Measurements from ENCODE around the gene ARMC9. TPM values are rescaled to one million over a fixed set of nuclear protein-coding genes. Genes with fewer than 3 reads are reported as not detected.

ARMC9 gene
- total RNA-seq, 1 experiment from 2014 or later, result 42.7 TPM

- POLR2A ChIA-PET, result no interaction called here
- Histone ChIP-seq H3K36me3 (ENCODE audit: control insufficient read depth, insufficient read depth, low read length) (peaks cover 44% of the 10 kb centered on the region), H3K9me3 (ENCODE audit: control insufficient read depth, insufficient read depth, low read depth, low read length) (no peaks in the 10 kb centered on the region), H3K4me3 (ENCODE audit: low read depth in 2 of 2, low read length in 2 of 2) (no peak overlapping the region), H3K4me1 (ENCODE audit: control insufficient read depth, insufficient read depth, low read length) (no peaks in the 10 kb centered on the region), H3K27me3 (ENCODE audit: control insufficient read depth, insufficient read depth, low read length) (no peaks in the 10 kb centered on the region), H3K27ac (ENCODE audit: low read length) (no peak overlapping the region)
- intact Hi-C loops (cut with micrococcal nuclease; ENCODE audit: unreplicated experiment), result no loop called here
- DNase-seq (ENCODE audit: low read depth, low spot score) (no peak), ATAC-seq (no peak)
- CTCF ChIA-PET, result interaction anchor here (0.6 kb wide), 1 partner anchor 21 kb away, joined by 7 read pairs; no protein-coding TSS in a partner anchor
- no TSS peak for BruUV-seq (replicated peaks)
- in situ Hi-C loops (cut with HindIII; ENCODE audit: low pct_unique_long_range_greater_than_20kb, low sequenced_read_pairs), result no loop called here
- TF ChIP-seq TCF7L2 (IDR thresholded peaks at IDR 0.05; ENCODE audit: low read depth, low read length) (no peak), SIN3A (IDR thresholded peaks at IDR 0.05; ENCODE audit: borderline replicate concordance, insufficient read depth, low read depth, low read length) (no peak), CTCF (IDR thresholded peaks at IDR 0.05) (no peak), REST (IDR thresholded peaks at IDR 0.05; ENCODE audit: insufficient read depth in 1 of 2, low read depth in 2 of 2, low read length in 1 of 2) (no peak), POLR2AphosphoS5 (IDR thresholded peaks at IDR 0.05; ENCODE audit: low read depth, low read length) (no peak)
Observed at GRCh38 chr2:231169488-231169887, 28.9 kb upstream of the ARMC9 start.

GRCh38 chr2:231170055-231170454 lies 28.4 kb upstream of the ARMC9 start:
- ChIA-PET POLR2A (no interaction called here), CTCF (interaction anchor here (0.6 kb wide), 1 partner anchor 20 kb away, joined by 7 read pairs; no protein-coding TSS in a partner anchor)
- H3K27me3 ChIP-seq (ENCODE audit: control insufficient read depth, insufficient read depth, low read length), result no peaks in the 10 kb centered on the region
- intact Hi-C loops (cut with micrococcal nuclease; ENCODE audit: unreplicated experiment) (no loop called here), in situ Hi-C loops (cut with HindIII; ENCODE audit: low pct_unique_long_range_greater_than_20kb, low sequenced_read_pairs) (no loop called here)
- no peak overlapping the region for H3K4me3 ChIP-seq (ENCODE audit: low read depth in 2 of 2, low read length in 2 of 2)
- H3K36me3 ChIP-seq (ENCODE audit: control insufficient read depth, insufficient read depth, low read length), result peaks cover 40% of the 10 kb centered on the region
- DNase-seq (ENCODE audit: low read depth, low spot score), result no peak
- no peaks in the 10 kb centered on the region for H3K9me3 ChIP-seq (ENCODE audit: control insufficient read depth, insufficient read depth, low read depth, low read length)
- H3K4me1 ChIP-seq (ENCODE audit: control insufficient read depth, insufficient read depth, low read length), result no peaks in the 10 kb centered on the region
- ATAC-seq, result no peak
- no TSS peak for BruUV-seq (replicated peaks)
- TF ChIP-seq REST (IDR thresholded peaks at IDR 0.05; ENCODE audit: insufficient read depth in 1 of 2, low read depth in 2 of 2, low read length in 1 of 2) (no peak), CTCF (IDR thresholded peaks at IDR 0.05) (no peak), POLR2AphosphoS5 (IDR thresholded peaks at IDR 0.05; ENCODE audit: low read depth, low read length) (no peak), TCF7L2 (IDR thresholded peaks at IDR 0.05; ENCODE audit: low read depth, low read length) (no peak), SIN3A (IDR thresholded peaks at IDR 0.05; ENCODE audit: borderline replicate concordance, insufficient read depth, low read depth, low read length) (no peak)
- H3K27ac ChIP-seq (ENCODE audit: low read length), result no peak overlapping the region
